Measurements from ENCODE around the gene NPAS3.

- TF ChIP-seq CTCF (conservative IDR thresholded peaks at IDR 0.05; ENCODE audit: low read depth, low read length) (no peak), EZH2 (IDR thresholded peaks at IDR 0.05; ENCODE audit: low read length, unreplicated experiment) (no peak)
Observed at GRCh38 chr14:33070475-33070874, 131.8 kb downstream of the NPAS3 start.

Data from PC-3 (cell line).